Stimulated activated CD8-positive, alpha-beta memory T cell treated with anti-CD3 and anti-CD28 coated beads, Interleukin-15, amount 100 ng/mL, for 48 hours (primary cell): ENCODE measurements around the gene ALKBH5.

Source experiments
- DNase-seq, 2 donors: peaks; one replicate each; pipeline ENCODE4 v3.0.0-alpha.2; 2020; ENCODE audit warnings: low read depth in 2 of 2

The ALKBH5 gene

DNA sequence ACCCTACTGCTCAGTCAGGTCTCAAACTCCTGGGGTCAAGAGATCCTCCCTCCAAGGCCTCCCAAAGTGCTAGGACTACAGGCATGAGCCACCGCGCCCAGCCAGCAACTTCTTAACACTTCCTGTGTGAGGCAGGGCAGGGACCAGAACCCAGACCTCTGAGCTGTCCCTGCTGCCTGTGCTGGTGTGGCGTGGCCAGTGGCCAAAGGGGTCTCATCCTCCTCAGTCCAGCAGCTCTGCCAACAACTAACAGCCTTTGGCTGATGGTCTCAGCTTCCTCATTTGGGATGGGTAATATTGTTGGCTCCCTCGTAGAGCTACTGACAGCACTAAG is 40.4 kb downstream of the ALKBH5 start:
- no peak for DNase-seq

DNA sequence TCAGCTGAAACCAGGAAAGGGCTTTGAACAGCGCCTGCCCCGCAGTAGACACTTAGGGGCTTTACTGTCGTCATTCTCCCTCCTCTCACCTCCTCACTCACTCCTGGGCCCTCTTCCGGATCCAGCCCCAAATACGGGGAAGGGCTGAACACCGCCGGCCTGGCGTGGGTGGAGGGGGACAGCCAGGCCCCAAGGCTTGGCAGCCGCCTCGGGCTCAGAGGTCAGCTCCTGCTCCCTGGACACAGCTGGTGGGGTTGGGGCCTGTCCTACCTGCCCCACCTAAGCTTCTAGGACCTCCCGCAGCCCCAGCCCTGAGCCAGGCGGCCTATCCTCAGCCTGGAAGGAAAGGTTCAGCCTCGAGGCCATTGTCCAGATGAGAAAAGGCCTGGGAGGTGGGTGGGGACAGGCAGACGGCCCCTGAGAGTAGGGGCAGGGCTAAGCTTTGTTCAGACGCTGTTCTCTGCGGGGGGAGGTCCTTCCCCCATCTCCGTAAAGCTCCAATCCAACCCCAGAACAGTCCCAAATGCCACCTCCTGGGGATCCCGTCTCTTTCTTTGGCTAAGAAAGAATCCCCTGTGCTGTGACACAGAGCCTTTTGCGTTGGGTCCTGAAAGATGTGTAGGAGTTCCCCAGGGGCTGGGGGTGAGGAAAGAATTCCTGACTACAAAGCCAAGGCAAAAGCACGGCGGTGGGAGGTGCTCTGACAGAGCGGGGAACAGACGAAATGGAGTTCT is 40.9 kb downstream of the ALKBH5 start:
- DNase-seq: no peak

DNA sequence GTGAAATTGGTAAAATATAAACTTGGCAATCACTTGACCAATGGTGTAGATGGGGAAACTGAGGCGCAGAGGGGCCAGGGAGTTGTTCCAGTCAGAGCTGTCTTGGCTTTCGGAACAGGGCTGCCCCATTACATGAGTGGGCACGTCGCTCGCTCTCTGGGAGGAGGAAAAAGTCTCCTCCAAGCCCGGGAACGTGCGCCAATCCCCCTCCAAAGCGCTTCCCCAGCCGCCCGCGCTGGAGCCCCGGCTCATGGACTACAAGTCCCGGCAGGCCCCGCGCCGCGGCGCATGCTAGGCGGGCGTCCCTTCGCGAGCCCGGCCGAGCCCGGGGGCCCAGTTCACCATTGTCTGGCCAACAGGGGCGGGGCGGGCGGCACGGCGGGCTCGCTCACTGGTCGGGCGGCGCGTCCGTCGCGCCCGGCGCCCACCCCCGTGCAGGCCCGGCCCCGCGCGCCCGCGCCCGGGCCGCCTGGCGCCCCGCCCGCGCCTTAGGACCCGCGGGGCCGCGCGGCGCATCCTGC is 41.6 kb downstream of the ALKBH5 start, which contains the start of gene LLGL1:
Gene LLGL1, plus strand, starts transcription at position 515 of the 521 bp plus-strand sequence. CDS start 48 bp downstream, outside the sequence.
- DNase-seq: peak; percentile 96 to 98

DNA sequence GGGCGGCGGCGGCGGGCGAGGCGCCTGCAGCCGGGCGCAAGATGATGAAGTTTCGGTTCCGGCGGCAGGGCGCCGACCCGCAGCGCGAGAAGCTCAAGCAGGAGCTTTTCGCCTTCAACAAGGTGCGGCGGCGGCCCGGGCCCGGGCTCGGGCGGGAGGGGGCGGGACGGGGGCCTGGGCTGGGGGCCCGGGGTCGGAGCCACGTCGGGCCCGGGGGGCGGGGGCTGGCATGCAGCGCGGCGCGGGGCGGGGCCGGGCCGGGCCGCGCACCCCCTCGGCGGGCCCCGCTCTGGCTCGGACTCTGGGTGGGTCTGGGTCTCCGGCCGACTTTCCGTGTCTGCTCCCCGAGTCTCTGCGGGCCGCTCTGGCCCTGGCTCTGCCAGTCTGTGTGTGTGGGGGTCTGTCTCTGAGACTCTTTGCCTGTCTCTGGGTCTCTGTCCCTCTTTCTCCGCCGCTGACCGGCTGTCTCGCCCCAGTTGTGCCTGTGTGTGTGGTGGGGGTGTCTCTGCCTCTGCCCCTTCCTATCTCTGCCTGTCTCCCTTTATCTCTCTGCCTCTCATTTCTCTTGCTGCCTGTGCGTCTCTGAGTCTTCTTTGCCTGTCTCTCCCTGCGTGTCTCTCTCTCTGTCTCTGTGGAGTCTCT is 42.1 kb downstream of the ALKBH5 start:
- DNase-seq: no peak

DNA sequence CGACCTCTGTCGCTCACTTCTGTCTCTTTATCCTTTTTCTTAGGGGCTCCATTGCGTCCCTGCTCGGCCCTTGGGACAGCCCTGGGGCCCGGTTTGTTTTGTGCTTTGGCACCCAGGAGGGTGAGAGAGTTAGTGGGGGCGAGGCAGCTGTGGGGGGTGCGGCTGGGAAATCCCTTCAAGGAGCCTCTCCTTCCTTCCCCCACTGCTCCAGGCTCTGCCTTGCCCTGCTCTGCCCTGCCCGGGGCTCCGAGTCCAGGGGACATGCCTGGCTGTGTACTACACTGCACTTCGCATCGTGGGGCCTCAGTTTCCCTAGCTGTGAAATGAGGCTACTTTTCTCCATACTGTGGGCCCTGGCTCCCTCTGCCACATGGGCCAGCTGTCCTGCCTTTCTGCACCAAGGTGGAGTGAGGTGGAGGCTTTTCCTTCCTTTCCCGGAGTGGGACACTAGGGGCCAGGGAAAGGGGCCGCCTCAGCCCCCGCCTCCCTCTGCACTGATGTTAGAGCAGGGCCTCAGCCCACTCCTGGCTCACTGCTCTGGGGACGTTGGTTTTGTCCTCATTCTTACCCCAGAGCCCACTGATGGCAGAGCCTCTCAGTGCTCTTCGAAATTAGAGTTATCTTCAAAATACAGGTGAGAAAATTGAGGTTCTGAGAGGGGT is 42.8 kb downstream of the ALKBH5 start:
- no peak for DNase-seq

DNA sequence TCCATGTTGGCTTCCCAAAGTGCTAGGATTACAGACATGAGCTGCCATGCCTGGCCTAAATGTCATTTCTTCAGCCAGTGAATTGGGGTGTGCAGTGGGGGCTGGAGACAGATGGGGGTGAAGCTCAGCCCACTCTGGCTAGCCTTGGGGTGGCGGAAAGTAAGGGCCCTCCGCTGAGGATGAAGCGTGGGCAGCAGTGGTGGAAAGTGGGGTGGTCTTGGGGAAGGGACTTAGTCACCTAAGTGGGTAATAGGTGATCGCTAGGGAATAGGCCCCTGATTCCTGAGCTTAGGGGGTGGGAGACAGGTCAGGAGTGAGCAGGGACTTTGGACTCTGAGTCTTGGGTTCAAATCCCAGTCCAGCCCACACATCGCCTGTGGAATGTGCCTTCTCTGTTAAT is 44.0 kb downstream of the ALKBH5 start:
- no peak for DNase-seq

DNA sequence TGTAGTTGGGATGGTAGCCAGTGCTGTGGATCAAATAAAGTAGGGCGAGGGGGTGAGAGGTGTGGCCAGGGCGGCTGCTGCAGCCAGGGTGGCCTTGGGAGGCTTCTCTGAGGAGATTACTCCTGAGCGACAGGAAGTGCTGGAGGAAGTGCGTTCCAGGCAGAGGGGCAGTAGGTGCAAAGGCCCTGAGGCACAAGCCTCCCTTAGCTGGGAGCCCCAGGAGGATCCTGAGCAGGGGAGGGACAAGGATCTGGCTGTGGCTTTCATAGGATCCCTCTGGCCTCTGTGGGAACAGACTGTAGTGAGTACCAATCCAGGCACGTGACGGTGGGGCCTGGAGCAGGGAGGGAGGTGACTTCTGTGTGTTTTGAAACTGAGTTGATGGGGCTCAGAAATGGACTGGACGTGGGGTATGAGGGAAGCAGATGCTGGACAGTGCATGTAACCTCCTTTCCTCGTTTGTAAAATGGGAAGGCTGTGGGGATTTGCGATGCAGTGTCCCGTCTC is 44.6 kb downstream of the ALKBH5 start:
- DNase-seq: no peak

DNA sequence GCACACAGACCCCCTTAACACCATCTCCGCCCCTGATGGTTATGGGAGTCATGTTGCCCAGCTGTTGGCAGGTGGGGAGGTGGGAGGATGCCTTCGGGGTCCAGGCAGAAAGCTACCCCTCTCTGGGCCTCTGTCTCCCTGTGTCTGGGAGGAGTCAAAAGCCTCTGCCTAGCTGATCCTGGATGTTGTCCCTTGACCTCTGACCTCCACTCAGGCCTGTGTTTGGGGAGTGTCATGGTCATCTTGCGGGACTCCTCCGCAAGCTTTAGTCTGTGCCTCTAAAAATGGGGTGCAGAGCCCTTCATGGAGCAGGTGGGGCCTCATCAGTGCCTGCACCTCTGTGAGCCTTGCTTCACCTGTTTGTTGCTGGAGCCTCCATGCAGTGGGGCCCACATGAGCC is 45.6 kb downstream of the ALKBH5 start:
- no peak for DNase-seq

DNA sequence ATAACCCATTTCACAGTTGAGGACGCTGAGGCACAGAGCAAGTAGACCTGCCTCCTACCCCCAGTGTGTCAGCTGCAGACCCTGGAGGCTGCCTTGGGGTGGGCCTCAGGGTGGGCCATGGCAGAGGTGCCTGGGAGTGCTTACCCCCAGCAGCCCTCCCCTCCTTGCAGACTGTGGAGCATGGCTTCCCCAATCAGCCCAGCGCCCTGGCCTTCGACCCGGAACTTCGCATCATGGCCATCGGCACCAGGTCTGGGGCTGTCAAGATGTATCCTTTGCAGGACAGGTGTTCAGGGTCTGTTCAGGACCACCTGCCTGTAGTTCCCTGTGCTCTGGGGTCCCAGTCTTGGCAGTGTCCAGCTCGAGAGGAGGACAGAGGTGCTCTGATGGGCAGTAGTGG is 46.1 kb downstream of the ALKBH5 start:
- DNase-seq: no peak

DNA sequence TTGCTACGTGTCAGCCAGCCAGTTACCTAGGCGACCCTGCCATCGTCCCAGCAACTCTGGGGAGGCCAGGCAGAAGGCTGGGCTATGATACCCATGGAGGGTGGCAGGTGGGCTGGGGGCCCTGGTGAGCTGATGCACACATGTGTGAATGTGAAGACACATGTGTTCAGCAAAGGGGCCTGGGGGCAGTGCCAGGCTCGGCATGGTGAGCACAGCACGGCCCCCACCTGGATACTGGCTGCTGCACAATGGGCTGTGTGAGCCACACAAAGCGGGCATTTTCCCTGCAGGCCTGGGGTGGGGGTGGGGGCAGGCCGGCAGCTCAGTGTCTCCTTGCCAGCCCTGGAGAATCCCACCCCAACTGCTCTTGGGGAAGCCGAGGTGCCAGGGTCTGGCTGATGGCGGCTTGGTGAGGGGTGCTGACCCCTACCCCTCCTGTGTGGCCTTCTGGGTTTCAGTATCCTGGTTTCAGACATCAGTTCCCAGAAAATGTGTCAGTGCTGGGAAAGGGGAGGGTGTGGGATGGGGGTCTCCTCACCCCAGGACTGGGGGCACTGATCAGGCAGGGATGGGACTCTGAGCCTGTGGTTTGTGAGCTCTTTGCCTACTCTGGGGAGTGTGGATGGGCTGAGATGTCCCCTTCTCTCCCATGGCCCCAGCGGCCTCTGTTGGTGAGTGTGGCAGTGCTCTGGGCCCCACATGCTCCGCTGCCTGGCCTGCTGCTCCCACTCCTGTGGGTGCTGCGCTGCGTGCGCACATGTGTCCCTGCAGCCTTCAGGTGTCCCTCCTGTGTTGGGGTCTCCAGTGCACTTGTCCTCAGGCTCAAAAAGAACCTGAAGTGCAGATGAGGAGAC is 46.9 kb downstream of the ALKBH5 start:
- DNase-seq: no peak

DNA sequence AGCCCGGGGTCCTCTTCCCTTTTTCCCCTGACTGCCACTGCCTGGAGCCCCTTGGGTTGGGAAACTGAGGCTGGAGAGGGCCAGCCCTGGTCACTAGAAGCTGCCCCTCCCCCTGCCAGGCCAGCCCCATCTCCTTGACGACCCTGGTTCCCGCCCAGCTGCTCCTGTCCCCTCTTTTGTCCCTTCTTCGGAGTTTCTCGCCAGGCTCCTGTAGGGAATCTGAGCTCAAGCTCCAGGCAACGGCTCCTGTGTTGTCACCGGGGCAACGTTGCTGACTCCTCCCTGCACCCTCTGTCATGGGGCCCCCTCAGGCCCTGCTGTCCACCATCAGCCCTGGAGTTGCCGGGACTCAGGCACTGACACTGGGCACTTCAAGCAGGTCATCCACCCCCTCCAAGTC is 47.5 kb downstream of the ALKBH5 start:
- no peak for DNase-seq

DNA sequence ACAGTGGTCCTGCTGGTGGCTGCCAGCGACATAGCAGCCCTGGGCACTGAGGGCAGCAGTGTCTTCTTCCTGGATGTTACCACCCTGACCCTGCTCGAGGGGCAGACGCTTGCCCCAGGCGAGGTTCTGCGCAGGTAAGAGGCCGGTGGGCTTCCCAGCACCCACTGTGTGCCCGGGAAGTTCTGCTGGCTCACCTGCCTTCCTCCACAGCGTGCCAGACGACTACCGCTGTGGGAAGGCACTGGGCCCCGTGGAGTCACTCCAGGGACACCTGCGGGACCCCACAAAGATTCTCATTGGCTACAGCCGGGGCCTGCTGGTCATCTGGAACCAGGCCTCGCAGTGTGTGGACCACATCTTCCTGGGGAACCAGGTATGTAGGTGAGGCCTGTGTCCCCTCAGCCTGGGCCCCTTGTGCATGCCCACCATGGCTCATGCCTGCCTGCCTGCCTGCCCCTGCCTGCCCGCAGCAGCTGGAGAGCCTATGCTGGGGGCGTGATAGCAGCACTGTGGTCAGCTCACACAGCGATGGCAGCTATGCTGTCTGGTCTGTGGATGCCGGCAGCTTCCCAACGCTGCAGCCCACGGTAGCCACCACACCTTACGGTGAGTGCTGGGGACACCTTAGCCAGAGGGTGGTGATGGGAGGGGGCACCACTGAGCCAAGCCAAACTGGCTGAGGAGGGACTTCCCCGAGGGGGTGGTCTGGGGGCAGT is 50.3 kb downstream of the ALKBH5 start:
- no peak for DNase-seq

DNA sequence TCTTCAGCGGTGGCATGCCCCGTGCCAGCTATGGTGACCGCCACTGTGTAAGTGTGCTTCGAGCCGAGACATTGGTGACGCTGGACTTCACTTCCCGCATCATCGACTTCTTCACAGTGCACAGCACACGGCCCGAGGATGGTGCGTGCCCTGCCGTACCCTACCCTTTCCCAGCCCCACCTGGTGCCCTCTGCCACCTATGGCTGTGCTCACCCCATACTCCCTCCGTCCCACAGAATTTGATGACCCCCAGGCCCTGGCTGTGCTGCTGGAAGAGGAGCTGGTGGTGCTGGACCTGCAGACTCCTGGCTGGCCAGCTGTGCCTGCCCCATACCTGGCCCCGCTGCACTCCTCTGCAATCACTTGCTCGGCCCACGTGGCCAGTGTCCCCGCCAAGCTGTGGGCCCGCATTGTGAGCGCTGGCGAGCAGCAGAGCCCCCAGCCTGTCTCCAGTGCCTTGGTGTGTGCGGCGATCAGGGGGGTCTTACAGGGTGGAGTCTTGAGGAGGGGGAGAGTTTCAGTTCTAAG is 51.3 kb downstream of the ALKBH5 start:
- no peak for DNase-seq

DNA sequence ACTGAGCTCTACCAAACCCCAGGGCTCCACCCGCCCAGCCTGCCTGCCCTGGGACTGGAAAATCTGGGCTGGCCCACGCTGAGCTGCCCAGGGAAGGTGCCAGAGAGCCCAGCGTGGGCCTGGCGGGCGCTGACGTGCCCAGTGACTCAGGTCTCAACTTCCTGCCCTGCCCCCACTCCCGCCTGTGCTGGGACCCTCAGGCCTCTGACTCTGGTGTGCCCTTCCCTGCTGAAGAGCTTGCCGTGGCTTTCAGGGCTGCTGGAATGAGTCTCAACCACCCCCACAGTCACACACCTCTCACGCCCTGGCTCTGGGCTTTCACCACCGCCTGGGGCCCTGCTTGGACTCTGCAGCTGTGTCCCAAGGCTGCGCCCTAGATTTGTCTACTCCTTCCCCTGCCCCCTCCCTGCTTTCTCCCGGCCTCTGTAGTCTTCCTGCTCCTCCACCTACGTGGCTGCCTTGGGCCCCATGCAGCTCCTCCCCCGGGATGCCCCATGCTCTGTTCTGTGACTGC is 52.2 kb downstream of the ALKBH5 start:
- peak; percentile 55 for DNase-seq

DNA sequence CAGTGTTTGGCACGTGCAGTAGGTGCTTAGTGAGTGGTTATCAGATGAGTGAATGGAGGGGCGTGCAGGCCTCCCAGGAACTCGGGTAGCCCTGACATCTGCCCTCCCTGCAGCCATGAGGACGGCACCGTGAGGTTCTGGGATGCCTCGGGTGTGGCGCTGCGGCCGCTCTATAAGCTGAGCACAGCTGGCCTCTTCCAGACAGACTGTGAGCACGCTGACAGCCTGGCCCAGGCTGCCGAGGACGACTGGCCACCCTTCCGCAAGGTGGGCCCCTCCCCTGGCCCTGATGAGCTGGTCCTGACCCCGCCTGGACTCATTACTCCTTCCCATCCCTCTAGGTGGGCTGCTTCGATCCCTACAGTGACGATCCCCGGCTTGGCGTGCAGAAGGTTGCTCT is 52.9 kb downstream of the ALKBH5 start:
- no peak for DNase-seq

DNA sequence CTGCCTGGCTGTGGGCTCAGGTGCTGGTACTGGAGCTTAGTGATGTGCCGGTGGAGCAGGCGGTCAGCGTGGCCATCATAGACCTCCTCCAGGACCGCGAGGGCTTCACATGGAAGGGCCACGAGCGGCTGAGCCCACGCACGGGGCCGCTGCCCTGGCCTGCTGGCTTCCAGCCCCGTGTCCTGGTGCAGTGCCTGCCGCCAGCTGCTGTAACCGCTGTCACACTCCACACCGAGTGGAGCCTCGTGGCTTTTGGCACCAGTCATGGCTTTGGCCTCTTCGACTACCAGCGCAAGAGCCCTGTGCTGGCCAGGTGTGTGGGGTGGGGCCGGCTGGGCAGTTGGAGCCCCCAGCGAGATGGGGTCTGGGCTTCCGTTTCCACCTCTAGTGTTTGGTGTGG is 53.8 kb downstream of the ALKBH5 start:
- no peak for DNase-seq

DNA sequence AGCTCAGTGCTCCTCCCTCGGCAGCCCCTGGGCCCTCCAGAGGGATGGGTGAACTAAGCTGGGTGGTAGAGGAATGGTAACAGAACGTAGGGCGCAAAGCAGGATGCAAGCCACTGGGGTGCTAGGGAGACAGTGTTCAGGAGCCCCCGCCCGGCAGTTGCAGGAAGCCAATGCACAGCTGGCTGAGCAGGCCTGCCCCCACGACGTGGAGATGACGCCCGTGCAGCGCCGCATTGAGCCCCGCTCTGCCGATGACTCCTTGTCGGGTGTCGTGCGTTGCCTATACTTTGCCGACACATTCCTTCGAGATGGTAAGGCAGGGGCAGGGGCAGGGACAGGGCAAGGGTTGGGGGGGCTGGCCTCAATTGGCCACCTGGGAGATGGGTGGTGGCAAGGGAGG is 54.7 kb downstream of the ALKBH5 start:
- no peak for DNase-seq

DNA sequence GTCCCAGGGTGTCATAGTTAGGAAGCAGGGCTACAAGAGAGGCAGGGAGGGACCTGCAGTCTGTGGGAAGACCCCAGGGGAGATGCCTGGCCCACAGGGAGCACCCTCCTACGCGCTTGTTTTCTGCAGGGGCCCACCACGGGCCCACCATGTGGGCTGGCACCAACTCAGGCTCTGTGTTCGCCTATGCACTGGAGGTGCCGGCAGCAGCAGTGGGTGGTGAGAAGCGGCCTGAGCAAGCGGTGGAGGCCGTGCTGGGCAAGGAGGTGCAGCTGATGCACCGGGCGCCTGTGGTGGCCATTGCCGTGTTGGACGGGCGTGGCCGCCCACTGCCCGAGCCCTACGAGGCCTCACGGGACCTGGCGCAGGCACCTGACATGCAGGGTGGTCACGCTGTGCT is 56.8 kb downstream of the ALKBH5 start:
- no peak for DNase-seq

DNA sequence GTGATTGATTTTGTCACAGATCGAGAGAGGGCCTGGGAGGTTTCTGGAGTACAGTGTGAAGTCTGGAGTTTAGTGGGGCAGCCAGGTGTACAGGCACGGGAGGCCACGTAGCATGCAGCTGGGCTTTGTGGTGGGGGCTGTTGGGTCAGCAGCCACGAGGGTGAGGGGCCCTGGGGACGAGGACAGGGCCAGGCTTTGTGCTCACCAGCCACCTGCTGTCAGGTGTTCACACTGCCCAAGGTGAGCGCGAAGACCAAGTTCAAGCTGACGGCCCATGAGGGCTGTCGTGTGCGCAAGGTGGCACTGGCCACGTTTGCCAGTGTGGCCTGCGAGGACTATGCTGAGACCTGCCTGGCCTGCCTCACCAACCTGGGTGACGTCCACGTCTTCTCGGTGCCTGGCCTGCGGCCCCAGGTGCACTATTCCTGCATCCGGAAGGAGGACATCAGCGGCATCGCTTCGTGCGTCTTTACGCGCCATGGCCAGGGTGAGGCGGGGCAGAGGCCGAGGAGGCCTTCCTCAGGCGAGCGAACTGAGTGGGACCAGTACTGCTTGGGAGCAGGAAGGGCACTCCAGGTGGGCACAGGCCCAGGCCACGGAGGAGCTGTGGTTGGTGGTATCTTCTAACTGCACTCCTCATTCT is 57.7 kb downstream of the ALKBH5 start:
- DNase-seq: no peak
